Measurements from ENCODE around the gene OVOL2. TPM values are rescaled to one million over a fixed set of nuclear protein-coding genes. Genes with fewer than 3 reads are reported as not detected.
"Not testable (repeated sequence)": the region's sequence is repeated elsewhere in the genome, so short reads cannot be mapped to it uniquely, and the experiment has no call there.

Gene OVOL2
- polyA plus RNA-seq (ENCODE audit: insufficient read length in 12 of 12): 1 to 10 TPM in 2 of 12 donors, under 1 TPM in 1, not detected in 9; 0.37 to 2.8 (median 1.2) TPM
- long read RNA-seq, donor 1, partial matches to known transcripts: 0 of 1 reads
- long read RNA-seq, donor 1, other reads (novel, unspliced or antisense): 0 of 1 reads
- long read RNA-seq, donor 2, partial matches to known transcripts: 0 of 7 reads
- long read RNA-seq, donor 2, other reads (novel, unspliced or antisense): 7 of 7 reads
- long read RNA-seq, donor 3: 0 reads
- long read RNA-seq, donor 4: 0 reads
- long read RNA-seq, donor 5: 0 reads
- long read RNA-seq, donor 6, partial matches to known transcripts: 5 of 5 reads
- long read RNA-seq, donor 6, other reads (novel, unspliced or antisense): 0 of 5 reads
- long read RNA-seq, donor 7, partial matches to known transcripts: 12 of 12 reads
- long read RNA-seq, donor 7, other reads (novel, unspliced or antisense): 0 of 12 reads
- long read RNA-seq, donor 8: 0 reads
- long read RNA-seq, donor 9: 0 reads
- long read RNA-seq, donor 10, partial matches to known transcripts: 14 of 14 reads
- long read RNA-seq, donor 10, other reads (novel, unspliced or antisense): 0 of 14 reads
- long read RNA-seq, donor 11: 0 reads

GRCh38 chr20:18057101-18057993 is at the start of gene OVOL2:
TSS of gene OVOL2 (minus strand) at chr20:18057916. CDS start at chr20:18057634, 282 bp downstream.
- DNase-seq: no peak

- DNase-seq: no peak
Measured at GRCh38 chr20:18103497-18103896, 45.8 kb upstream of the OVOL2 start.

GRCh38 chr20:18101125-18101810 is 43.6 kb upstream of the OVOL2 start:
- DNase-seq: no peak

- DNase-seq: not testable (repeated sequence)
Measured at GRCh38 chr20:18100569-18100968, 42.9 kb upstream of the OVOL2 start.

- no peak for DNase-seq
Measured at GRCh38 chr20:18094191-18094590, 36.5 kb upstream of the OVOL2 start.

- DNase-seq: no peak
Measured at GRCh38 chr20:18093388-18093787, 35.7 kb upstream of the OVOL2 start.

GRCh38 chr20:18092890-18093289 is 35.2 kb upstream of the OVOL2 start:
- no peak for DNase-seq

- DNase-seq: no peak
Measured at GRCh38 chr20:18091623-18092022, 33.9 kb upstream of the OVOL2 start.

GRCh38 chr20:18090477-18090876 is 32.8 kb upstream of the OVOL2 start:
- no peak for DNase-seq

- DNase-seq: no peak
Measured at GRCh38 chr20:18090044-18090443, 32.3 kb upstream of the OVOL2 start.

GRCh38 chr20:18088841-18089240 is 31.1 kb upstream of the OVOL2 start:
- not testable (repeated sequence) for DNase-seq

GRCh38 chr20:18088298-18088697 is 30.6 kb upstream of the OVOL2 start:
- DNase-seq: not testable (repeated sequence)

- DNase-seq: no peak
Measured at GRCh38 chr20:18087054-18087453, 29.3 kb upstream of the OVOL2 start.

- DNase-seq: not testable (repeated sequence)
Measured at GRCh38 chr20:18080836-18081235, 23.1 kb upstream of the OVOL2 start.

GRCh38 chr20:18079756-18080353 is 22.1 kb upstream of the OVOL2 start:
- no peak for DNase-seq

- no peak for DNase-seq
Measured at GRCh38 chr20:18077157-18077556, 19.4 kb upstream of the OVOL2 start.

GRCh38 chr20:18072532-18072931 is 14.8 kb upstream of the OVOL2 start:
- DNase-seq: no peak

GRCh38 chr20:18066421-18067333 is 9.0 kb upstream of the OVOL2 start:
- DNase-seq: no peak

GRCh38 chr20:18063676-18064075 is 6.0 kb upstream of the OVOL2 start:
- no peak for DNase-seq

- DNase-seq: no peak
Measured at GRCh38 chr20:18059603-18060002, 1.9 kb upstream of the OVOL2 start.
